Fibroblast of pulmonary artery (primary cell): ENCODE results near the gene PSMC3.

Experiments used
- DNase-seq: peaks from one replicate; pipeline ENCODE4 v3.0.0-alpha.2; 2010; ENCODE audit warnings: low read depth
- H3K4me3 ChIP-seq: replicated peaks from 2 replicates; pipeline ENCODE4 v1.5.1; 2011; ENCODE audit warnings: low read depth, mild to moderate bottlenecking, control low read depth, low read length, moderate library complexity
- TF ChIP-seq, protein P1 (sequence below): IDR thresholded peaks from 2 replicates; pipeline ENCODE4 v1.5.1; 2011; ENCODE audit warnings: mild to moderate bottlenecking, control low read depth, low read length, inconsistent platforms; ENCODE audit errors: missing control alignments

Gene PSMC3

GRCh38 chr11:47376525-47377371 is 49.5 kb downstream of the PSMC3 start:
- TF ChIP-seq, protein P1, sequence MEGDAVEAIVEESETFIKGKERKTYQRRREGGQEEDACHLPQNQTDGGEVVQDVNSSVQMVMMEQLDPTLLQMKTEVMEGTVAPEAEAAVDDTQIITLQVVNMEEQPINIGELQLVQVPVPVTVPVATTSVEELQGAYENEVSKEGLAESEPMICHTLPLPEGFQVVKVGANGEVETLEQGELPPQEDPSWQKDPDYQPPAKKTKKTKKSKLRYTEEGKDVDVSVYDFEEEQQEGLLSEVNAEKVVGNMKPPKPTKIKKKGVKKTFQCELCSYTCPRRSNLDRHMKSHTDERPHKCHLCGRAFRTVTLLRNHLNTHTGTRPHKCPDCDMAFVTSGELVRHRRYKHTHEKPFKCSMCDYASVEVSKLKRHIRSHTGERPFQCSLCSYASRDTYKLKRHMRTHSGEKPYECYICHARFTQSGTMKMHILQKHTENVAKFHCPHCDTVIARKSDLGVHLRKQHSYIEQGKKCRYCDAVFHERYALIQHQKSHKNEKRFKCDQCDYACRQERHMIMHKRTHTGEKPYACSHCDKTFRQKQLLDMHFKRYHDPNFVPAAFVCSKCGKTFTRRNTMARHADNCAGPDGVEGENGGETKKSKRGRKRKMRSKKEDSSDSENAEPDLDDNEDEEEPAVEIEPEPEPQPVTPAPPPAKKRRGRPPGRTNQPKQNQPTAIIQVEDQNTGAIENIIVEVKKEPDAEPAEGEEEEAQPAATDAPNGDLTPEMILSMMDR = no peak
- no peak for DNase-seq
- H3K4me3 ChIP-seq = no peak overlapping the region

DNA sequence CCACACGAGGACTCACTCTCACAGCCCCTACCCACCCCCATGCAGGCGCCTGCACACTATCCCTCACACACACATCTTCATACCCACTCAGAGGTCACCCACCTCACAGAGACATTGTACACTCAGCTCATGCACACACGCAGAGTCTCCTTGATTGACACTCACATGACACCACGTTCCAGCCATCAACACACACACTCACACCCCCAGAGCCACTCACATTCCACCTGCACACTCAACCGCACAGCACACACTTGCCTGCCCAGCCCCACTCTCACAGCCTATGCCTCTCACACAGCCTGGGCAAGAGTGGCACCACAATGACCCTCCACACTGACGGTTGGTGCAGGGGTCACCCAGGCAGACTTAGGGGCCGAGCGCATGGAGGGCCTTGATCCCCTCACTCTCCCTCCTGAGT is 50.1 kb downstream of the PSMC3 start:
- no peak overlapping the region for H3K4me3 ChIP-seq
- TF ChIP-seq, protein P1 = no peak
- DNase-seq = no peak

DNA sequence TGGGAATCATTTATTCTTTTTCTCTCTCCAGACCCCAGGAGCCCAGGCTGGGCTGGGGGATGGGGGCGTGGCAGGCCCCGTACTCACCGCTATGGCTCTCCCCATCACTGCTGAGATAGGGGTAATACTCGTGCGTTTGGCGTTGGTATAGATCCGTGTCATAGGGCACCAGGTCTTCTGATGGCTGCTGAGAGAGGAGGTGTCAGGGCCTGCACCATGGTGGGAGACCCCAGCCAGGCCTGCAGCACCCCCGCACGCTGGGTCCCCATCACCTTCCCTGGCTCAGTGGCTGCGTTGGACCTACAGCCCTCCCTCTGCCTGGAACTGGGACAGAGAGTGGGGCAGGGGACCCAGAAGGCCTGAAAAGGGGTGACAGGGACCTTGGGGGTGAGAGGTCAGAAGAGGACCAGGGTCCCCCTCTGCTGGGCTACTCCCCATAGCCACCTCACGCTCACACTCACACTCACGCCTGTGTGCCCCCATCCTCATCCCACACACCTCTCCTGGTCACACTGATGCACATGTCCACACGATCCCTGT is 50.6 kb downstream of the PSMC3 start:
- TF ChIP-seq, protein P1 = no peak
- no peak overlapping the region for H3K4me3 ChIP-seq
- DNase-seq = no peak

DNA sequence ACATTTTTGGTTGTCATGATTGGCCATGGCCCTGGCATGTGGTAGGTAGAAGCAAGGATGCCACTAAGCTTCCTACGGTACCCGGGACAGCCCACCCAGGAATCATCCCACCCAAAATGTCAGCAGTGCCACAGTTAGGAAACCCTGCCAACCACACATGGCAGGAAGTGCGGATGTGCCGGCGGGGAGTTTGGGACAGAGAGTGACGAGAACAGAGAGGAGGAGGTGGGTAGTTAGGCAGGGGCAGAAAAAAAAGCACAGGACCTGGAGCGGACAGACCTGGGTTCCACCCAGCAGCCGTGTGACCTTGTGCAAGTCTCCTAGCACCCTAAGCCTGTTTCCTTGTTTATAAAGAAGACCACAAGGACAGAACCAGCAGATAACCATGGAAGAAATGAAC is 51.2 kb downstream of the PSMC3 start:
- H3K4me3 ChIP-seq = no peak overlapping the region
- no peak for DNase-seq
- TF ChIP-seq, protein P1 = no peak

- no peak overlapping the region for H3K4me3 ChIP-seq
- no peak for DNase-seq
- TF ChIP-seq, protein P1 = no peak
Observed at GRCh38 chr11:47374720-47375019, 51.6 kb downstream of the PSMC3 start.

GRCh38 chr11:47373876-47374719 is 52.1 kb downstream of the PSMC3 start:
- H3K4me3 ChIP-seq = no peak overlapping the region
- TF ChIP-seq, protein P1 = peak; percentile 93
- peak; percentile 76 for DNase-seq
